SJCRH30 (cell line): Measurements from ENCODE around the gene PTGES2. TPM values are rescaled to one million over a fixed set of nuclear protein-coding genes. Genes with fewer than 3 reads are reported as not detected.

ENCODE experiments used
- DNase-seq, 2 experiments: peaks; one replicate each; pipeline ENCODE4 v3.0.0-alpha.2; 2015 to 2020
- H3K27ac ChIP-seq: fragments of 250-450 bp; sonication (Bioruptor Pico); 2 replicates; pipeline ENCODE4 v1.5.1; 2020; ENCODE audit warnings: mild to moderate bottlenecking, moderate library complexity
- H3K27me3 ChIP-seq: fragments of 250-450 bp; sonication (Bioruptor Pico); 2 replicates; pipeline ENCODE4 v1.5.1; 2020; ENCODE audit warnings: mild to moderate bottlenecking, moderate library complexity
- H3K36me3 ChIP-seq: fragments of 250-450 bp; sonication (Bioruptor Pico); 2 replicates; pipeline ENCODE4 v1.5.1; 2020; ENCODE audit warnings: mild to moderate bottlenecking, moderate library complexity
- H3K4me1 ChIP-seq: fragments of 250-450 bp; sonication (Bioruptor Pico); 2 replicates; pipeline ENCODE4 v1.5.1; 2020; ENCODE audit warnings: mild to moderate bottlenecking, moderate library complexity
- H3K4me3 ChIP-seq: fragments of 250-450 bp; sonication (Bioruptor Pico); 2 replicates; pipeline ENCODE4 v1.5.1; 2020; ENCODE audit warnings: mild to moderate bottlenecking, moderate library complexity
- H3K9me3 ChIP-seq: fragments of 250-450 bp; sonication (Bioruptor Pico); replicated peaks from 2 replicates; pipeline ENCODE4 v1.5.1; 2020; ENCODE audit warnings: mild to moderate bottlenecking, moderate library complexity
- total RNA-seq: library from RNA; depleted of rRNA; stranded (reverse); fragments of >200 nt; shearing (Covaris generic); gene quantifications from 2 replicates; pipeline ENCODE4 v1.2.3, GENCODE V29; 2014

Gene PTGES2
- total RNA-seq, 1 experiment from 2014 or later = 53.8 TPM

- DNase-seq = no peak
- H3K27ac ChIP-seq = peak overlapping the region; percentile 51
- H3K27me3 ChIP-seq = no peaks in the 10 kb centered on the region
- H3K4me3 ChIP-seq = peak overlapping the region; percentile 46
- H3K4me1 ChIP-seq = peaks cover 39% of the 10 kb centered on the region
- peaks cover 21% of the 10 kb centered on the region for H3K36me3 ChIP-seq
- H3K9me3 ChIP-seq = no peaks in the 10 kb centered on the region
Observed at GRCh38 chr9:128099231-128099931, 28.1 kb downstream of the PTGES2 start.

- H3K4me3 ChIP-seq = peak overlapping the region; percentile 46
- peaks cover 35% of the 10 kb centered on the region for H3K4me1 ChIP-seq
- DNase-seq = peak; percentile 97 to 98
Observed at GRCh38 chr9:128098297-128099230, 29.0 kb downstream of the PTGES2 start.

GRCh38 chr9:128097543-128098296 is 29.8 kb downstream of the PTGES2 start:
- DNase-seq = no peak
- Histone ChIP-seq H3K27me3 (no peaks in the 10 kb centered on the region), H3K4me3 (no peak overlapping the region), H3K4me1 (peaks cover 35% of the 10 kb centered on the region), H3K36me3 (peaks cover 14% of the 10 kb centered on the region), H3K9me3 (no peaks in the 10 kb centered on the region), H3K27ac (no peak overlapping the region)

More at GRCh38 chr9:128098297-128099230, 29.0 kb downstream of the PTGES2 start:
- no peaks in the 10 kb centered on the region for H3K27me3 ChIP-seq
- H3K36me3 ChIP-seq = peaks cover 15% of the 10 kb centered on the region
- H3K9me3 ChIP-seq = no peaks in the 10 kb centered on the region
- H3K27ac ChIP-seq = peak overlapping the region; percentile 51

- Histone ChIP-seq H3K4me3 (no peak overlapping the region), H3K27ac (no peak overlapping the region), H3K36me3 (peaks cover 14% of the 10 kb centered on the region), H3K9me3 (no peaks in the 10 kb centered on the region), H3K27me3 (no peaks in the 10 kb centered on the region), H3K4me1 (peaks cover 41% of the 10 kb centered on the region)
- no peak for DNase-seq
Observed at GRCh38 chr9:128096616-128097536, 30.7 kb downstream of the PTGES2 start.

- no peak overlapping the region for H3K27ac ChIP-seq
- H3K4me3 ChIP-seq = no peak overlapping the region
- peaks cover 10% of the 10 kb centered on the region for H3K36me3 ChIP-seq
- no peak for DNase-seq
- no peaks in the 10 kb centered on the region for H3K27me3 ChIP-seq
- no peaks in the 10 kb centered on the region for H3K9me3 ChIP-seq
- peaks cover 47% of the 10 kb centered on the region for H3K4me1 ChIP-seq
Observed at GRCh38 chr9:128094950-128095544, 32.5 kb downstream of the PTGES2 start.

GRCh38 chr9:128094166-128094949 is 33.2 kb downstream of the PTGES2 start:
- Histone ChIP-seq H3K4me3 (no peak overlapping the region), H3K27ac (no peak overlapping the region), H3K27me3 (no peaks in the 10 kb centered on the region), H3K36me3 (peaks cover 10% of the 10 kb centered on the region), H3K9me3 (no peaks in the 10 kb centered on the region), H3K4me1 (peaks cover 44% of the 10 kb centered on the region)
- peak; percentile 91 to 96 for DNase-seq

- no peak for DNase-seq
- H3K9me3 ChIP-seq = no peaks in the 10 kb centered on the region
- no peaks in the 10 kb centered on the region for H3K27me3 ChIP-seq
- H3K4me1 ChIP-seq = peaks cover 34% of the 10 kb centered on the region
- H3K4me3 ChIP-seq = no peak overlapping the region
- peaks cover 10% of the 10 kb centered on the region for H3K36me3 ChIP-seq
- no peak overlapping the region for H3K27ac ChIP-seq
Observed at GRCh38 chr9:128093011-128093410, 34.5 kb downstream of the PTGES2 start.

GRCh38 chr9:128092199-128092977 is 35.1 kb downstream of the PTGES2 start:
- Histone ChIP-seq H3K4me3 (peak overlapping the region; percentile 59), H3K27me3 (no peaks in the 10 kb centered on the region), H3K27ac (peak overlapping the region; percentile 74), H3K36me3 (peaks cover 10% of the 10 kb centered on the region), H3K4me1 (peaks cover 29% of the 10 kb centered on the region), H3K9me3 (no peaks in the 10 kb centered on the region)
- DNase-seq = no peak

- peak; percentile 81 to 86 for DNase-seq
- H3K36me3 ChIP-seq = peaks cover 12% of the 10 kb centered on the region
- no peaks in the 10 kb centered on the region for H3K27me3 ChIP-seq
- H3K27ac ChIP-seq = peak overlapping the region; percentile 74
- peak overlapping the region; percentile 59 for H3K4me3 ChIP-seq
- H3K9me3 ChIP-seq = no peaks in the 10 kb centered on the region
- peaks cover 29% of the 10 kb centered on the region for H3K4me1 ChIP-seq
Observed at GRCh38 chr9:128091571-128091970, 36.0 kb downstream of the PTGES2 start.

GRCh38 chr9:128091144-128091543 is 36.4 kb downstream of the PTGES2 start:
- Histone ChIP-seq H3K36me3 (peaks cover 14% of the 10 kb centered on the region), H3K27ac (peak overlapping the region; percentile 74), H3K27me3 (no peaks in the 10 kb centered on the region), H3K4me1 (peaks cover 29% of the 10 kb centered on the region), H3K4me3 (peak overlapping the region; percentile 59), H3K9me3 (no peaks in the 10 kb centered on the region)
- peak; percentile 98 to 99 for DNase-seq

- Histone ChIP-seq H3K4me3 (no peak overlapping the region), H3K27ac (no peak overlapping the region), H3K36me3 (peaks cover 13% of the 10 kb centered on the region; the same call in 1 of the 2 replicates), H3K27me3 (no peaks in the 10 kb centered on the region), H3K4me1 (peaks cover 21% of the 10 kb centered on the region), H3K9me3 (no peaks in the 10 kb centered on the region)
- no peak for DNase-seq
Observed at GRCh38 chr9:128089299-128089698, 38.2 kb downstream of the PTGES2 start.

GRCh38 chr9:128088253-128088945 is 39.1 kb downstream of the PTGES2 start:
- no peaks in the 10 kb centered on the region for H3K27me3 ChIP-seq
- no peaks in the 10 kb centered on the region for H3K9me3 ChIP-seq
- no peak overlapping the region for H3K27ac ChIP-seq
- no peak for DNase-seq
- peaks cover 16% of the 10 kb centered on the region for H3K4me1 ChIP-seq
- no peak overlapping the region for H3K4me3 ChIP-seq
- peaks cover 13% of the 10 kb centered on the region; the same call in 1 of the 2 replicates for H3K36me3 ChIP-seq
